Fibroblast of villous mesenchyme (primary cell): ENCODE measurements around the gene GJC2. TPM values are rescaled to one million over a fixed set of nuclear protein-coding genes. Genes with fewer than 3 reads are reported as not detected.

Source experiments
- DNase-seq: peaks from one replicate; pipeline ENCODE4 v3.0.0-alpha.2; 2010; ENCODE audit warnings: low read depth
- H3K4me3 ChIP-seq: 2 replicates; pipeline ENCODE4 v1.5.1; 2011; ENCODE audit warnings: low read depth, mild to moderate bottlenecking, low read length
- CTCF ChIP-seq: IDR thresholded peaks from 2 replicates; pipeline ENCODE4 v1.5.1; 2012; ENCODE audit warnings: low read depth, mild to moderate bottlenecking, low read length; ENCODE audit not compliant: insufficient read depth
- total RNA-seq: library from RNA; depleted of rRNA; stranded (reverse); fragments of >200 nt; gene quantifications from 2 replicates; pipeline ENCODE4 v1.2.3, GENCODE V29; 2012

The GJC2 gene
- total RNA-seq, result 2.6 and 3.9 TPM in 2 replicates

GRCh38 chr1:228149406-228150119, at the start of gene GJC2:
Gene GJC2 (plus strand): TSS chr1:228149930. CDS start chr1:228157759, 7,829 bp downstream.
- peak; percentile 52 for DNase-seq
- TF ChIP-seq CTCF, result no peak
- H3K4me3 ChIP-seq, result peak within 1 kb of the TSS; percentile 25

GRCh38 chr1:228100822-228101613, 48.7 kb upstream of the GJC2 start:
- no peak for DNase-seq
- no peak overlapping the region for H3K4me3 ChIP-seq
- no peak for TF ChIP-seq CTCF

- no peak for TF ChIP-seq CTCF
- peak overlapping the region; percentile 93 for H3K4me3 ChIP-seq
- DNase-seq, result no peak
Measured at GRCh38 chr1:228101614-228101993, 48.1 kb upstream of the GJC2 start.

GRCh38 chr1:228101994-228102790, 47.5 kb upstream of the GJC2 start:
- H3K4me3 ChIP-seq, result peak overlapping the region; percentile 93
- TF ChIP-seq CTCF, result no peak
- DNase-seq, result peak; percentile 26

- H3K4me3 ChIP-seq, result peak within 1 kb of the TSS; percentile 93
- peak; percentile 92 for DNase-seq
- TF ChIP-seq CTCF, result no peak
Measured at GRCh38 chr1:228102791-228103620, 46.7 kb upstream of the GJC2 start, which contains the start of gene C1orf35. Gene C1orf35 (minus strand): TSS chr1:228103325. CDS start chr1:228103227, 98 bp downstream.
